HG03521 (cell line): Measurements from ENCODE around the gene FGFR3.
A peak's percentile ranks its signal among the peaks of the same experiment; 100 is the strongest.

Experiments
- ATAC-seq: cut with Tn5 transposase; IDR thresholded peaks from one replicate; pipeline ENCODE4 v1.9.1; 2021; ENCODE audit warnings: mild to moderate bottlenecking, moderate library complexity; ENCODE audit not compliant: unreplicated experiment

Gene FGFR3

DNA sequence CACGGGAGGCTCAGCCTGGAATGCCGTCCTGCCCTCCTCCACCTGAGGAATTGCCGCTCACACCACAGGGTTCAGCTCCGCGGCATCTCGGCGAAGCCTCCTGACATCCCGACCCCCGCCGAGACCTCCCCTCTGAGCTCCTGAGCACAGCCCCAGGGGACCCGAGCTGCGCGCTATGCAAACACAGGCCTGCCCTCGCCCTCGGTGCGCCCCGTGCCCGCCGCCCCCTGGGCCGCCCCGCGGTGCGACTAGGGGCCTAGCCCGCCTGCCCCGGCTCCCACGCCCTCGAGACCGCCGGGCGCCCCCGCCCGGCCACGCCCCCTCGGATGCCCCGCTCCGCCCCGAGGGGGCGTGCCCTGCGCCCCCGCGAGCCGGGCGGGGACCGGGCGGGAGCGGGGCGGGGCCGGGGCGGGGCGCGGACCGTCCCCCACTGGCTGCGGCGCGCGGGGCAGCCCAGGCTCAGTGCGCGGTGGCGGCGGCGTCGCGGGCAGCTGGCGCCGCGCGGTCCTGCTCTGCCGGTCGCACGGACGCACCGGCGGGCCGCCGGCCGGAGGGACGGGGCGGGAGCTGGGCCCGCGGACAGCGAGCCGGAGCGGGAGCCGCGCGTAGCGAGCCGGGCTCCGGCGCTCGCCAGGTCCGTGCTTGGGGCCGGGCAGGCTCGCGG is at the start of gene FGFR3:
Gene FGFR3 (plus strand): TSS at position 462 of the 664 bp plus-strand sequence. CDS start 642 bp downstream, outside the sequence.
- peak; percentile 36 for ATAC-seq

DNA sequence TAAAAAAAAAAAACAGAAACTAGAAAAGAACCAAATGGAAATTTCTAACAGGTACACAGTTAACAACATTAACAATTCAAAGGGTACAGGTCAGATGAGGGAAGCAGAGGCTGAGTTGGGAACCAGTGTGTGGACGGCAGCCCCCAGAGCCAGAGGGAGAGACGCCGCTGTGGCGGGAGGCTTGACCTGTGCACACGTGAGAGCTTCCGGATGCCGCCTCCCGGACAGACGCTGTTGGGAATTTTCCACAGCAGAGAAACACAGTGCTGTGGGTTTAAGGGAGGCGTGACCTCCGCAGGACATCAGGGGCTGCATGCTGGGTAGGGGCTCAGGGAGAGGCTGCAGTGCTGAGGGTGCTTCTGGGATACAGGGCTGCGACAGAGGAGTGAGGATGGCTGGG is 49.5 kb upstream of the FGFR3 start:
- ATAC-seq = no peak

DNA sequence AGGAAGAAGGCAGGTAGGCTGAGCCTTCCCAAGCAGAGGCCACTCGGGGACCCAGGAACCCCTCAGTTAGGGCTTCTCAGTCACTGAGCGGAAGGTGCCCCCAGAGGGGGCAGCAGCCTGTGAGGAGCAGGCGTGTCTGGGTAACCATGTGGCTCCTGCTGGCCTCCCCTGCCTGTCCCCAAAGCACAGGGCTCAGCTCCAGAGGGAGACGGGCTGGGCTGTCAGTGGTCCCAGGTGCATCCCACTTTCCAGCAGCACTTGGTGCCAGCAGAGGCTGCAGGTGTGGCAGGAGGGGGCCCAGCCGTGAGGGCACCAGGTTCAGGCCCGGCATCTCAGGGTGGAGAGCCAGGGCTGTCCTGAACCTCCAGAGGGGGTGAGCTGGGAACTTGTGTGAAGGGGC is 49.1 kb upstream of the FGFR3 start:
- no peak for ATAC-seq

DNA sequence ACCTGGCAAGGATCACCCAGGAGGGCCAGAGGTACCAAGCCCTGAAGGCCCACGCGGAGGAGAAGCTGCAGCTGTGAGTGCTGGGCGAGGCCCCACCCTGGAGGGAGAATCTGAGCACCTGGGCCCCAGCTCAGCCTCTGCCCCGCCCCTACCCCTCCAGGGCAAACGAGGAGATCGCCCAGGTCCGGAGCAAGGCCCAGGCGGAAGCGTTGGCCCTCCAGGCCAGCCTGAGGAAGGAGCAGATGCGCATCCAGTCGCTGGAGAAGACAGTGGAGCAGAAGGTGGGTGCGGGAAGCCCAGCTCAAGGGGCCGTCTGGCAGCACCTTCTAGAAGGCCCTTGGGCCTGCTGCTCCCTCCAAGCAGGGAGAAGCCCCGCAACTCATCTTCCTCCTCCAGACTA is 48.5 kb upstream of the FGFR3 start:
- ATAC-seq = no peak

DNA sequence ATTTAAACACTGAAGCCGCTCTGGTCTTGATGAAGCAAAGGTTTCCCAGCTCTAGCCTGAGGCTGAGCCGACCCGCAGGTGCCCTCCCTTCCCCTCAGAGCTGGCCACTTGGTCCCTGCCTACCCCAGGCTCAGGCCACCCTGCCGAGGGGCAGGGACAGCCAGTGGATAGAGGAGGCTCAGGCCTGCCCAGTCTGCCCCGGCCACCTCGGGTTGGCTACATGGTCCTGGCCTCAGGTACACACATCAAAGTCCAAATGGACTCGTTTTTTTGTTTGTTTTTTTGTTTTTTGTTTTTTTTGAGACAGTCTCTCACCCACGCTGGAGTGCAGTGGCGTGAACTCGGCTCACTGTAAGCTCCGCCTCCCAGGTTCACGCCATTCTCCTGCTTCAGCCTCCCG is 47.9 kb upstream of the FGFR3 start:
- ATAC-seq = no peak

DNA sequence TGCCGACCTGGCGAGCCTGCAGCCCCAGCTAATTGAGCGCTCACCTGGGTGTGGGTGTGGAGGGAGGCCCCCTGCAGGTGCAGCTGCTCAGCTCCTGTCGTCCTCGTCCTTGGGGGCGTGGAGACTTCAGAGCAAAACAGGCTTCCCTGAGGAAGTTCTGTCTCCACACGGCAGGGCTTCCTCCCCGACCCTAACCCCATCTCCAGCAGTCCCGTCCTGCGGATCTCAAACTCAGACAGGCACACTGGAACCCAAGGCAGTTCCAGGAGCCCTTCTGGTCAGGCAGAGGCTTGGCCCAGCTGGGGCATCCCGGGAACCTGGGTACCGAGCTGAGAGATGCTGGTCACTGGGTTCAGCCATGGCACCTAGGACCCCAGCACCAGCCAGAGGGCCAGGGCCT is 47.4 kb upstream of the FGFR3 start:
- no peak for ATAC-seq

DNA sequence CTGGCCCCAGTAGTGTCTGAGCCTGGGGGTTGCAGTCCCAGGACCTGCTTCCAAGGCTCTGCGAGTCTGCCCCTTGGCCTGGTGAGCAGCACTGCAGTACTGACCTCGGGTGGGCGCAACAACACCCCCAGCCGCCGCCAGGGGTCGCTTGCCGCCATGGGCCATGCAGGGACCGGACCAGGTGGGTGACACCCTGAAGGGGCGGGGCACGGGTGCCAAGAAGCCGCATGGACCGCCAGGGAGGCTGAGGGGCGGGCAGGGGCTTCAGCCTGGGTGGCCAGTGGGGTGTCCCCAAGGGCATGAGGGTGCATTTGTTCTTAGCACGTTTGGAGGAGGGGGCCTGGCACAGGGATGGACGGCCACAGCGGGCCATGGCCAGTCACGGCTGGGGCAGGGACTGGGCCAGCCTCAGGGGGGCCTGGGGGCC is 46.8 kb upstream of the FGFR3 start:
- peak; percentile 66 for ATAC-seq

DNA sequence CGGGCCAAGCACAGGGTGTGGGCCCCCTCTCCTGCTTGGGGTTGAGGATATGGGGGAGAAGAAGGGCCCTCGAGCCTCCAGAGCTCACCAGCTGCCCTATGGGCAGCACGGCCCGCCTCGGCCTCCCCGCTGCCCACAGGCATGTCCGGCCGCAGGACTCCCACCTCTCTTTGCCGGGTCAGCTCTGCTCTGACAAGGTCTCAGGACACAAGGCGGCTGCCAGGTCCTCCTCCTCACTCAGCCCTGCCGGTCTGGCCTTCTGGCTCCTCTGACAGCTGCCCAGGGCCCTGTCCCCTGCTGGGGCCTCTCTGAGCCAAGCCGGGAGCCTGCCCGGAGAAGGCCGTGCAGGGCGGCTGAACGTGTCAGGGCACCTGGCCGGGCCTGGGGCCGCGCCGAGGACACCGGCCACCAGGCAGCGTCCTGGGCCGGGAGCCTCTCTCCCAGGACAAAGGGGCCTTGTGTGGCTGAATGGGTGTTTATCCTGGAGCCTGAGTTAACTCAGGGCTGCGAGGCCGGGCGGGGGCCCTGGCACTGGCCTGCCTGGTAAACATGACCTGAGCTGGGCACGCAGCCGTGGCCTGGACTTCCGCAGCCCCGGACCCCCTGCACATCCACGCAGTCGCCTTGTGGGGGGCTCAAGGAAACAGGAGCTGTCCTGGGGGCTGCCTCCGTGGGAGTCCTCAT is 46.0 kb upstream of the FGFR3 start:
- ATAC-seq = no peak

DNA sequence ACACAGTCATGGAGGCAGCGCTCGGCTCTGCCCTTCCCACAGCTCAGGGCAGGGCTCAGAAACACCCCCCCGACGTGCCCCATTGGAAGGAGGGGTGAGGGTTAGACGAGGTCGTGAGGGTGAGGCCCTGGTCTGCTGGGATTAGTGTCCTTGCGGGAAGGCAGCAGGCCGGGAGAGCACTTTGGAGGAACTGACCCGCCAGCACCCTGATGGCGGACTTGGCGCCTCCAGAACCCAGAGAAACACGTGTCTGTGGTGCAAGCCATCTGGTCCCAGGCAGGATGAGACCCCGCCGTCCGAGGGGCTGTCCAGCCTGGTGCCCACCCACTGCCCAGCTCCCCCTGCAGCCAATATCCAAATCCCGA is 45.5 kb upstream of the FGFR3 start:
- no peak for ATAC-seq

DNA sequence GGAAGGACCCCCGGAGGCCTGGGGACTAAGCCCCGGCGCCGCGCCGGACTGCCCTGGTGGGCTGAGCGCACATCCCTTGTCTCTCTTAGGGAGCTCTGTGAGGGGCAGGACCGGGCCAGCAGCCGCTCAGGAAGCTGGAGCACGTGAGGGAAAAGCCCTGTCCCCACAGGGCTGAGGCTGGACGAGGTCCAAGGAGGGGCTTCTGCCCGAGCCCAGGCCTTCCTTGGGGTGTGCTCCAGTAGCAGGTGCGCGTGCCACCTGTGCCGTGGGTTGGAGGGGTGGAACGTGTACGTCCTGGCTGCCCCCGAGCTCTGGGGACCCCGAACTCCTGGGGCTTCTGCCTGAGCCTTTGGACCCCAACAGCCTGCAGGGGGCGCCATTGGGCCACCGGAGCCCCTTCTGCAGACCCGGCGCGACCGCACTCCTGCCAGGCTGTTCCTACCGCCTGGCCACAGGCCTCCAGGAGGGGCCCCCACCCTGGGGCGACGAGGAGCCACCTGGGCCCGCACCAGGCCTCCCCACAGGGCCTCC is 44.6 kb upstream of the FGFR3 start:
- no peak for ATAC-seq

DNA sequence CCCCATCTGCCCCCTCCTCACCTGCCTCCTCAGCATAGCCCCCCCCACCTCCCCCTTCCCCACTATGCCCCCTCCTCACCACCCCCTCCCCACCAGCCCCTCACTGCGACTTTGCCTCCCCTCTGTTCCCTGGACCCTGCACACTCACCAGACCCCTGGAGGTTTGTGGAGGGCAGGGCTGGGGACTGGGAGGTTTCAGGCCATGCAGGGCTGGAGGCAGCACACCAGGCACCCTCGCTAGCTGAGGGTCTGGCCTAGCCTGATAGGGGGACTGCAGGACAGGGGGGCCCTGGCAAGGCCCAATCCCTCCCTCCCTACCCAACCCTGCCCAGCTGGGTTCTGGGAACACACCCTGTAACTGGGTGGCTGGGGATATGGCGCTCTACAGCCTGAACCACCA is 43.7 kb upstream of the FGFR3 start:
- ATAC-seq = no peak

DNA sequence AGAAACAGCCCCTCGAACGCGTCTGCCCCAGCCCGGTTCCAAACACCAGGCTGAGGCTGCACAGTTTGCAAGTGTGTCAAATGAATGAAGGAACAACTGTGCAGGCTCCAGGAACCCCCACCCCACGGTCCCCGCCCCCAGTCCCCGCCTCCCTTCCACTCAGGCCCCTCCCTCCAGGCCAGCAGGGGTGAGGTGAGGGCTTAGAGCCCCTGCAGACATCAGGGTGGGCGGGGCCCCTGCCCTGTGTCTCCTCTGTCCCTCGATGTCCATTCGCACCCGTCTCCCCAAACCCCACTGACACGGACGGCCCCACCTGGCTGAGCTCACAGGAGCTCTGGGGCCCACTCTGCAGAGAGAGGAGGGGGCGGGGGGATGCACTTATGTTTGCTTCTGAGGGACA is 43.3 kb upstream of the FGFR3 start:
- ATAC-seq = no peak

DNA sequence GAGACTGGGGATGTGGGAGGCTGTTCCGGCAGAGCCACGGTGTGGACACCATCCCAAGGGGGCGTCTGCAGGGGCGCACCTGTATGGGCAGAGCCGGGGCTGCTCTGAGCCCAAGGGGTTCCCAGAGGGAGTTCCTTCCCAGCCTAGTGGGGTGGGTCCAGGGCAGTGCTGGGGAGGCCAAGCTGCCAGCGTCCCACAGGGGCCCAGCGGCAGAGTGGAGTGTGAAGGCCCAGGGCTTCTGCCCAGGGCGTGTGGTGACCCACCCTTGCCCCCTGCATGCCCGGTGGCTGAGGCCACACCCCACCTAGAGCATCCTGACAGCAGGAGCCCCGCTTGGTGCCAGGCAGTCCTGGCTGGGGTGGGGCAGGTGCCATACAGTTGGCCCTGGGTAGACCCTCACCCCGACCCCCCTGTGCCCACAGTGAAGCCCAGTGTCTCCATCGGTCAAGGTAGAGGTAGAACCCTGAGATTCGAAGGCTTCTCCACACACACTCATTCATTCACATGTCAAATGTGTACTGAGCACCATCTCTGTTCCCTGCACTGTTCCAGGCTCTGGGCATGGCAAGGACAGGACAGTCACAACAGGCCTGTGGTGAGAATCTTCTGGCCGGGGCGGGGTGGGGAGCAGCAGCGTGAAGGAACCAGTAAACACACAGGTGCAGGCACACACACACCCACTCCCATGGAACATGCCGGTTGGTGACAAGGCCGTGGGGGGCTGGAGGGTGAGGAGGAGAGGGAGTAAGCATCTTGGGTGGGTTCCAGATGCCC is 42.5 kb upstream of the FGFR3 start:
- ATAC-seq = no peak

DNA sequence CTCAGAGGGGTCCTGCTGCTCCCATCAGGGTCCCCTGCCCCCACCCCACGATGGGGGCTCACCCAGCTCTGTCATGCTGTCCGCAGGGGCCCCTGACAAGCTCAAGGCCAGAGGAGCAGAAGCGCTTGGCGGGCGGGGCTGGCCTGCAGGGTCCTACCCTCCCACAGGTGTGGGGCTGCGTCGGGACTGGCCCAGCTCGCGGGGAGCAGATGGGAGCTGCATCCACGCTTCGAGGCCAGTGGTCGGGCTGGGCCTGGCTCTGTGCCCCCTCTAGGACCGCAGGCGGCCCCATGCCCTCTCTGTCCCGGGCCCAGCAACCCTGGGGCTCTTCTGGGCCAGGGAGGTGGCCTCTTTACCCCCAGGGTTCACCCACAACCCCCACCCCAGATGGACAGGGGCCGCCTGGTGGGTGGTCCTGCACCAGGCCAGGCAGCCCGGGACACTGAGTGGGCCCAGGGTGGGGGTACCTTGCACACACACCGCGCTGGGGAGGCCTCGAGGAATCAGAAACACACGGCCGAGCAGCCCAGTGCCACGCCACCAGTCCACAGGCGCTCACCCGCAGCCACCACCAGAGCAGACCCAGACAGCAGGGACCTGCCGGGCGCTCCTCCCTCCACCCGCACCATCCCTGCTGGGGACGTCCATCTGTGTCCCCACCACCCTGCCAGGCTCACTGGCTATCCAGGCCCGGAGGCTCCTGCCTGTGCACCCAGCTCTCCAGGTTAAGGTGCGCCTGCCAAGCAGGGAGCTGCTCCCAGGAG is 41.8 kb upstream of the FGFR3 start:
- no peak for ATAC-seq

DNA sequence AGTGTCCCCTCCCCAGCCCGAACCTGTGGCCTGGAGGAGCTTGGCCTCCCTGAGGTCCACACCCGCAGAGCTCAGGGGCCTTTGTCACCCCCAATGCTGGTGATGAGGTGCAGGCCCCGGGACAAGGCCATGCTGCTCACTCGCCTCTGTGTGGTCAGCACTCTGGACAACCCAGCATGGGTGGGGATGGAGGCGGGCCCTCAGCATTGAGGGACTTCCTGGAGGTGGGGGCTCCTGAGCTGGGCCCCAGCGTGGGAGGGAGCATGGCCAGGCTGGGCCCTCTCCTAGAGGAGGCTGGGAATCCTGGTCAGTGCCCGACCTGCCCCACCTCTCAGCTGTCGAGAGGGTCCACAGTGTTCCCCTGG is 41.2 kb upstream of the FGFR3 start:
- ATAC-seq = no peak

DNA sequence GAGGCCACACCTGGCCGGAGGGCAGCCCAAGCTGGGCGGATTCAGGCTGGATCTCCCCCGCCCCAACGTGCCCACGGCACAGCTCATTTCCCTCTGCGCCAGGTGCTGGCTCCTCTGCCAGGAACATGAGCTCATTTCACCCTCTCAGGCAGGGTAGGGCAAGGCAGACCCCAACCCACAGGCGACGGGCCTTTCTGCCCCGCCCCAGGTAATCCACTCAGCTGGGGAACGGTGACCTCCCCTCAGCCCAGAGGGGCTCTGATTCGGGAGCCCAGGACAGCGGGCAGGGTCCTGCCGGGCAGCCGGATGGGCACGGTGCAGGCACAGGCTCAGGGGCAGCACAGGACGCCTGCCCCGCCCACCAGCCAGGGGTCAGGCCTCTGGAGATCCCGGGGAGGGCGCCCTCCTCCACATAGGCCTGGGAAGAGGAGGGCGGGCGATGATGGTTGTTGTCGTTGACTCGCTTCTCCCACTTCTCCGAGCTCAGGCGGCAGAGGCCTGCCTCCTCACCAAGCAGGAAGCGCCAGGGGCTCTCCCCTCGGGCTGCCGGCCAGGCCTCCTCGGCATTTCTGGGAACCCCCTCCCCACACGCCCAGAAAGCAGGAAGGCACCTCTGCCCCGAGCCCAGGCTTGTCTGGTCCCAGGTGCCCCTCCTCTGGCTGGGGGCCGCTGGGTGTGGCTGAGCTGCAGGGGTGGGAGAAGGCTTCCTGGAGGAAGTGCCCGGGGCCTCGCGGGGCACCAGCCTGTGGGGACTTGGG is 40.6 kb upstream of the FGFR3 start:
- no peak for ATAC-seq

DNA sequence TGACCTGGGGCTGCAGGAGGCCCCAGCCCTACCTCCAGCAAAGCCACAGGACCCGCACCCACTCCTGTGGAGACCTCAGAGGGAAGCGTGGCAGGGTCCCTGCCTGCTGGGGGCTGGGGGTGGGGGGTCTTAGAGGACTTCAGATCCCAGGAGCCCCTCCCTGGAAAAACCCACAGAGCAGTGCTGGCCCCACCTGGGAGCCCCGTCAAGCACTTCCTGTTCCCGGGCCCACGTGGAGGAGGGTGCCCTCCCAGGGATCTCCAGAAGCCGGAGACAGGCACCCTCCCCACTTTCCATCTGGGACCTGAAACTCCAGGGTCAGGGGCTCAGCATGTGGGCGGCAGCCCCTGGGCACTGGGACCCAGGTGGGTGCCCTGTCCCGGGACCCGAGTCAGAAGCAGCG is 39.8 kb upstream of the FGFR3 start:
- no peak for ATAC-seq

DNA sequence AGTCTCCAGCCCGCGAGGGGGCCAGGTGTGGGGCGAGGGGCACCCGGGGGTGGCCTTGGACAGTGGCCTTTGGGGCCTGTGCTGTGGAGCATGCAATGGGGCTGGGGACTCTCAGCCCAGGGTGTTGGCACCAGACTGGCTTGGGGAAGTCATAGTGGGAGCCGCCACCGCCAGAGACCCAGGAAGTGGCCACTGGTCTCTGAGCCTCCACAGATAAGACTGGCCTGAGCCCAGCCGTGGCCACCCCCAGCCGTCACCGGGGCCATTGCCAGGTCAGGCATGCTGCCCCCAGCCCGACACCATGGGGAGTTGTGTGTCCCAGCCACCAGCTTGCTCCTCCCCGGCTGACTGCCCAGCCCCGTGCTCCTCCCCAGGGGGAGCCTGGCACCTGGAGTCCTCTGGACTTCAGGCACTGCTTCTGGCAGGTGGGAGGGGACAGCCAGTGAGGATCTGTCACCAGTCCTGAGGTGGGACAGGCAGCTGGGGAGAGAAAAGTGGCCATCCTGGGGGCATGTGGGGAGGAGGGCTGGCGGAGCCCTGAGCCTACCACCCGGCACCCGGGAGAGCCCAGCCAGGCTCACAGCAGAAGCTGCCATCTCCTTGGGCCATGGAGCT is 39.3 kb upstream of the FGFR3 start:
- no peak for ATAC-seq

DNA sequence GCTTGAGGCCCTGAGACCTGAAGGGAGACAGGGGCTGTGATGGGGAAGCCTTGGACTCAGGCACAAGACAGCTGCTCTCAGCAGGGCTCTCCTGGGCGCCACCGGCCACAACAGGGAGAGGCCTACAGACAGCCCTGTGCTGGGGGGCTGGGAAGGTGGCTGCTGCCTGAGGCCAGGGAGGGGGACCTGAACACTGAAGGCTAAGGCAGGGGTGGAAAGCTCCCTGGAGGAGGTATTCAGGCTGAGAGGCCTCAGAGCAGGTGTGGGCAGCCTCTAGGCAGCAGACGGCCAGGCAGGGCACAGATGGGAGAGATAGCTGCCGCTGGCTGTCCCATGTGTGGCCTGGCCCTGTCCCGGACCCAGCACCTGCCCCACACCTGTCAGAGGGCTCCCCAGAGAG is 38.8 kb upstream of the FGFR3 start:
- ATAC-seq = no peak

DNA sequence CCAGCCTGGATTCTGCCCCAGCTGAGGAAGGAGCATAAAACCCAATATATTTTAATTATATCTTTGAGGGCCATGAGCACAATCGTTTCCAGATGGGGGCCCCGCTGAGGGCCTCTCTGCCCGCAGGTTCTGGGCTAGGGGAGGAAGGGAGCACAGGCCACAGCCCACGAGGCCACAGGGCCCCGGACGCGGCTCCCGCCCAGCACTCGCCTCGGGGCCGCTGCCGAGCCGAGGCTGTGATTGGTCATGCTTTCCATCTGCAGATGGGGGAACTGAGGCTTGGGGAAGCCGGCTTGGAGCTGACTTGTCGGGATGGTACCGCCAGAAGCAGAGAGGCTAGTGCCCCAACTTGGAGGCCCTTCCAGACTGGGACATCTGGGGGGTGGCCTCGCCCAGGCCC is 37.8 kb upstream of the FGFR3 start:
- no peak for ATAC-seq
